GF-D8 (cell line): Measurements from ENCODE around the gene NSF.

Experiments
- DNase-seq: peaks from one replicate; lab custom pipeline; 2025; lab: John Stamatoyannopoulos, UW

Gene NSF

GRCh38 chr17:46800573-46800972, 210.1 kb downstream of the NSF start:
- no peak for DNase-seq

- no peak for DNase-seq
These were observed 212.3 kb downstream of the NSF start for GRCh38 chr17:46802800-46803199.

GRCh38 chr17:46803544-46803943, 213.1 kb downstream of the NSF start:
- no peak for DNase-seq

- no peak for DNase-seq
These were observed 215.3 kb downstream of the NSF start for GRCh38 chr17:46805771-46806170.
